Measurements from ENCODE around the gene FAM174C.

DNA sequence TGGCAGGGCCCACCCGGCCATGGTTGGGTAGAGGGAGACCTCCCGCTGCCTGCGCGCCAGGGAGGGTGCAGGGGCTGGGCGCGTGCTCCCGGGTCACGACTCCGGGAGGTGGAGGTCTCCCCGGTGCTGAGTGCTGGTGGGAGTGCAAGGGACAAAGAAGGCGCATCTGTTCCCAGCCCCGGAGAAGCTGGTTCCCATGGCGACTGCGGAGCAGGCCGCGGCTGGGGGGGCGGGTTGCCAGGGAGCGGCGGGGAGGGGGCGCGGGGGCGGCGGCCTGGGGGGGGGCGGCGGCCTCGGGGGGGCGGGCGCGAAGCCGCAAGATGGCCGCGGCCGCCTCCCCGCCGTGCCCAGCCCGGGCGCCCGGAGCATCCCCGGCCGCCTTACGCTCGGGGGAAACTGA is 38.8 kb upstream of the FAM174C start:
- TF ChIP-seq POLR2AphosphoS5 (IDR thresholded peaks at IDR 0.05; ENCODE audit: insufficient read depth, low read depth, low read length) (no peak), POLR2A (IDR thresholded peaks at IDR 0.05; ENCODE audit: low read depth, low read length) (no peak), EZH2 (IDR thresholded peaks at IDR 0.05; ENCODE audit: borderline replicate concordance, low read depth, low read length, severe bottlenecking) (no peak), FOS (IDR thresholded peaks at IDR 0.05; ENCODE audit: borderline replicate concordance, insufficient read depth, low read length) (no peak), JUN (IDR thresholded peaks at IDR 0.05; ENCODE audit: borderline replicate concordance, insufficient read depth, insufficient read length, low read depth) (no peak), MYC (IDR thresholded peaks at IDR 0.05; ENCODE audit: low read depth, low read length) (no peak), GATA2 (IDR thresholded peaks at IDR 0.05; ENCODE audit: insufficient read depth, insufficient read length, low read depth, low read length) (no peak)
- TF ChIP-seq, protein P1, sequence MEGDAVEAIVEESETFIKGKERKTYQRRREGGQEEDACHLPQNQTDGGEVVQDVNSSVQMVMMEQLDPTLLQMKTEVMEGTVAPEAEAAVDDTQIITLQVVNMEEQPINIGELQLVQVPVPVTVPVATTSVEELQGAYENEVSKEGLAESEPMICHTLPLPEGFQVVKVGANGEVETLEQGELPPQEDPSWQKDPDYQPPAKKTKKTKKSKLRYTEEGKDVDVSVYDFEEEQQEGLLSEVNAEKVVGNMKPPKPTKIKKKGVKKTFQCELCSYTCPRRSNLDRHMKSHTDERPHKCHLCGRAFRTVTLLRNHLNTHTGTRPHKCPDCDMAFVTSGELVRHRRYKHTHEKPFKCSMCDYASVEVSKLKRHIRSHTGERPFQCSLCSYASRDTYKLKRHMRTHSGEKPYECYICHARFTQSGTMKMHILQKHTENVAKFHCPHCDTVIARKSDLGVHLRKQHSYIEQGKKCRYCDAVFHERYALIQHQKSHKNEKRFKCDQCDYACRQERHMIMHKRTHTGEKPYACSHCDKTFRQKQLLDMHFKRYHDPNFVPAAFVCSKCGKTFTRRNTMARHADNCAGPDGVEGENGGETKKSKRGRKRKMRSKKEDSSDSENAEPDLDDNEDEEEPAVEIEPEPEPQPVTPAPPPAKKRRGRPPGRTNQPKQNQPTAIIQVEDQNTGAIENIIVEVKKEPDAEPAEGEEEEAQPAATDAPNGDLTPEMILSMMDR (IDR thresholded peaks at IDR 0.05; ENCODE audit: extremely low read depth in 1 of 2, insufficient read depth in 1 of 2, low read depth in 1 of 2, low read length in 2 of 2) = no peak
- TF ChIP-seq, protein P2, sequence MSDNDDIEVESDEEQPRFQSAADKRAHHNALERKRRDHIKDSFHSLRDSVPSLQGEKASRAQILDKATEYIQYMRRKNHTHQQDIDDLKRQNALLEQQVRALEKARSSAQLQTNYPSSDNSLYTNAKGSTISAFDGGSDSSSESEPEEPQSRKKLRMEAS (IDR thresholded peaks at IDR 0.05; ENCODE audit: insufficient read depth, insufficient read length) = no peak
